Measurements from ENCODE around the gene RGPD6.
"Not testable (repeated sequence)": the region's sequence is repeated elsewhere in the genome, so short reads cannot be mapped to it uniquely, and the experiment has no call there.

The RGPD6 gene

GRCh38 chr2:110576763-110577416 is at the start of gene RGPD6:
RGPD6 (minus strand) TSS chr2:110577222; CDS start chr2:110577024, 198 bp downstream.
- not testable (repeated sequence) for DNase-seq (ENCODE audit: low read depth)

- DNase-seq (ENCODE audit: low read depth), result not testable (repeated sequence)
Measured at GRCh38 chr2:110619326-110619939, 42.4 kb upstream of the RGPD6 start.

- not testable (repeated sequence) for DNase-seq (ENCODE audit: low read depth)
Measured at GRCh38 chr2:110613927-110614326, 36.9 kb upstream of the RGPD6 start.

- DNase-seq (ENCODE audit: low read depth), result not testable (repeated sequence)
Measured at GRCh38 chr2:110610613-110611250, 33.7 kb upstream of the RGPD6 start.

- not testable (repeated sequence) for DNase-seq (ENCODE audit: low read depth)
Measured at GRCh38 chr2:110609843-110610612, 33.0 kb upstream of the RGPD6 start.

- DNase-seq (ENCODE audit: low read depth), result not testable (repeated sequence)
Measured at GRCh38 chr2:110608788-110609502, 31.9 kb upstream of the RGPD6 start.

GRCh38 chr2:110605057-110605456 is 28.0 kb upstream of the RGPD6 start:
- not testable (repeated sequence) for DNase-seq (ENCODE audit: low read depth)

GRCh38 chr2:110603917-110604591 is 27.0 kb upstream of the RGPD6 start:
- not testable (repeated sequence) for DNase-seq (ENCODE audit: low read depth)

- not testable (repeated sequence) for DNase-seq (ENCODE audit: low read depth)
Measured at GRCh38 chr2:110602139-110602538, 25.1 kb upstream of the RGPD6 start.

- DNase-seq (ENCODE audit: low read depth), result not testable (repeated sequence)
Measured at GRCh38 chr2:110591973-110592372, 15.0 kb upstream of the RGPD6 start.

GRCh38 chr2:110589677-110590330 is 12.8 kb upstream of the RGPD6 start:
- DNase-seq (ENCODE audit: low read depth), result not testable (repeated sequence)

- DNase-seq (ENCODE audit: low read depth), result not testable (repeated sequence)
Measured at GRCh38 chr2:110588520-110588919, 11.5 kb upstream of the RGPD6 start.

- not testable (repeated sequence) for DNase-seq (ENCODE audit: low read depth)
Measured at GRCh38 chr2:110579216-110579965, 2.4 kb upstream of the RGPD6 start.

GRCh38 chr2:110578429-110578828 is 1.4 kb upstream of the RGPD6 start:
- DNase-seq (ENCODE audit: low read depth), result not testable (repeated sequence)

GRCh38 chr2:110499755-110500377 is 77.2 kb downstream of the RGPD6 start:
- DNase-seq (ENCODE audit: low read depth), result not testable (repeated sequence)

- not testable (repeated sequence) for DNase-seq (ENCODE audit: low read depth)
Measured at GRCh38 chr2:110496027-110496426, 81.0 kb downstream of the RGPD6 start.

- DNase-seq (ENCODE audit: low read depth), result not testable (repeated sequence)
Measured at GRCh38 chr2:110494488-110494887, 82.5 kb downstream of the RGPD6 start.

- DNase-seq (ENCODE audit: low read depth), result not testable (repeated sequence)
Measured at GRCh38 chr2:110488991-110489390, 88.0 kb downstream of the RGPD6 start.

- not testable (repeated sequence) for DNase-seq (ENCODE audit: low read depth)
Measured at GRCh38 chr2:110482697-110483096, 94.3 kb downstream of the RGPD6 start.

All from non-pigmented ciliary epithelial cell (primary cell).